HFFc6 (cell line): Measurements from ENCODE around the gene RGS21. TPM values are rescaled to one million over a fixed set of nuclear protein-coding genes. Genes with fewer than 3 reads are reported as not detected.
"Not testable (repeated sequence)": the region's sequence is repeated elsewhere in the genome, so short reads cannot be mapped to it uniquely, and the experiment has no call there.

Experiments
- DNase-seq: peaks from one replicate; pipeline ENCODE4 v3.0.0-alpha.2; 2018
- H3K27ac Mint-ChIP-seq: 2 replicates; pipeline ENCODE4 v1.8.0; 2020; ENCODE audit warnings: mild to moderate bottlenecking, mixed read lengths
- H3K27me3 Mint-ChIP-seq: 2 replicates; pipeline ENCODE4 v1.8.0; 2021; ENCODE audit warnings: mild to moderate bottlenecking, moderate library complexity, mixed read lengths; ENCODE audit not compliant: insufficient read depth
- H3K36me3 Mint-ChIP-seq: 2 replicates; pipeline ENCODE4 v1.8.0; 2021; ENCODE audit warnings: low read depth, mixed read lengths
- H3K4me1 Mint-ChIP-seq: 2 replicates; pipeline ENCODE4 v1.8.0; 2020; ENCODE audit warnings: low read depth, mixed read lengths
- H3K4me3 Mint-ChIP-seq: 2 replicates; pipeline ENCODE4 v1.8.0; 2020; ENCODE audit warnings: mild to moderate bottlenecking, moderate library complexity, mixed read lengths
- H3K9me3 Mint-ChIP-seq: 2 replicates; pipeline ENCODE4 v1.8.0; 2020; ENCODE audit warnings: mild to moderate bottlenecking, mixed read lengths
- CTCF ChIP-seq: fragments of 200-600 bp; sonication (generic); IDR thresholded peaks from 2 replicates; pipeline ENCODE4 v1.5.0; 2021; ENCODE audit warnings: antibody characterized with exemption, mild to moderate bottlenecking
- total RNA-seq, 6 experiments: library from RNA; stranded (reverse); fragmentation: NEBNext Ultra II Directional; extraction: Animal tissue kit (Norgen Biotek cat#: 25700); gene quantifications; 2 replicates in 1 of 6; 3 replicates in 5 of 6; pipeline ENCODE4 v1.2.3, GENCODE V29; 2021

Gene RGS21
- total RNA-seq, 6 experiments from 2014 or later, result not detected

DNA sequence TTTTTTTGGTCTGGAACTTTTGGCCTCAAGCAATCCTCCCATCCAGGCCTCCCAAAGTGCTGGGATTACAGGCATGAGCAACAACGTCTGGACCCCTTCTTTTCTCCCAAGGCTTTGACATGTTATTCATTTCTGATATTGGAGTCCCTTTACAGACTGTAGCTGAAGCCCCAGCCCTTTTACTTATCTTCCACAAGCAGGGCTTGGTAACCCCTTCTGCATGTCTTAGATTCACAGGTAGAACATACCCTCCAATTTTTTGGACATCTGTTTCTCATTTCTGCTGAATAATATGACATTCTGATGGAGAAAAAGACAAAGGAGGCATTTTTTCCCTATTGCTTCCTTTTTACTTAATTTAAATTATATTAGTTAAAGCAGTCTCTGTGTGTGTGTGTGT is 39.2 kb upstream of the RGS21 start:
- Mint-ChIP-seq H3K9me3 (peaks cover 19% of the 10 kb centered on the region), H3K36me3 (no peaks in the 10 kb centered on the region; the same call in 1 of the 2 replicates), H3K27me3 (no peaks in the 10 kb centered on the region), H3K4me3 (no peak overlapping the region), H3K27ac (no peak overlapping the region), H3K4me1 (no peaks in the 10 kb centered on the region)
- no peak for DNase-seq
- TF ChIP-seq CTCF, result no peak

DNA sequence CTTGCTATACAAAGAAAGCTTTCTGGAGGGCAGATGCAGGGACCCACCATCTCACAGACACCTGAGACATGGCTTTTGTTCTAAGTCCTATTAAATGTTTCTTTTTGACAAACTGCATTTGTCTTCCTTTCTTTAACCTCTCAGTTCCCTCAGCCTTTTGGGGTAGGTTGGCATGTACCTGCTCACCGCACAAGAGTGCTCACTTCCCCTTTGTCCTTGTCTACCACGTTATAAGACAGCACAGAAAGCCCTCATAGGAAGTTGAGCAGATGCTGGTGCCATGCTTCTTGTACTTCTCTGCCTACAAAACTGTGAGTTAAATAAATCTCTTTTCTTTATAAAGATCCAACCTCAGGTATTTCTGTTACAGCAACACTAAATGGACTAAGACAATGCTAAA is 31.9 kb upstream of the RGS21 start:
- Mint-ChIP-seq H3K9me3 (peaks cover 52% of the 10 kb centered on the region), H3K27ac (no peak overlapping the region), H3K4me3 (no peak overlapping the region), H3K27me3 (no peaks in the 10 kb centered on the region), H3K4me1 (no peaks in the 10 kb centered on the region), H3K36me3 (peaks cover 4% of the 10 kb centered on the region; the same call in 1 of the 2 replicates)
- DNase-seq, result no peak
- TF ChIP-seq CTCF, result no peak

DNA sequence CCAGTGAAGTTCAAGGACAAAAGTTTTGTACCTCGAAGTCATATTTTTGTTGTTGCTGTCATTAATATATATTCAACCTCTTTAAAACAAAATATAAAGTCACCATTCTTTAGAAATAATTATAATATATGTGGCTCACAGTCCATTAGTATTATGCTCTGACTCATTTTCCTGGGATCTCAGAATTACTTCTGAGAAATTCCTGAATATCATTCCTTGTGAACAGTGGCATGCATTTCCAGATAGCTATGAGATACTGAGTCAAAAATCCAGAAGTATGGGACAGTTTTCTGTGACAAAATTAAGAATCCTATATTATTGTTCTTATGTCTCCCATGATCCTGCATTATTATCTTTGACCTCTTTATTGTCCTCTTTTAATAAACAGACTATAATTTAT is 13.8 kb upstream of the RGS21 start:
- no peak for DNase-seq
- H3K27ac Mint-ChIP-seq, result no peak overlapping the region
- no peak overlapping the region for H3K4me3 Mint-ChIP-seq
- no peaks in the 10 kb centered on the region for H3K4me1 Mint-ChIP-seq
- H3K9me3 Mint-ChIP-seq, result peaks cover 4% of the 10 kb centered on the region
- TF ChIP-seq CTCF, result no peak
- peaks cover 3% of the 10 kb centered on the region; the same call in 1 of the 2 replicates for H3K36me3 Mint-ChIP-seq
- no peaks in the 10 kb centered on the region for H3K27me3 Mint-ChIP-seq

GRCh38 chr1:192308314-192308713 is 8.5 kb upstream of the RGS21 start:
- not testable (repeated sequence) for H3K4me3 Mint-ChIP-seq, H3K27me3 Mint-ChIP-seq, H3K4me1 Mint-ChIP-seq

GRCh38 chr1:192311281-192311680 is 5.5 kb upstream of the RGS21 start:
- Mint-ChIP-seq H3K4me3 (no peak overlapping the region), H3K9me3 (peaks cover 13% of the 10 kb centered on the region), H3K4me1 (no peaks in the 10 kb centered on the region), H3K27me3 (no peaks in the 10 kb centered on the region), H3K36me3 (peaks cover 4% of the 10 kb centered on the region; the same call in 1 of the 2 replicates), H3K27ac (no peak overlapping the region)
- DNase-seq, result peak; percentile 13
- peak; percentile 59; the same call in 1 of the 2 replicates for TF ChIP-seq CTCF

More at GRCh38 chr1:192308314-192308713, 8.5 kb upstream of the RGS21 start:
- not testable (repeated sequence) for H3K27ac Mint-ChIP-seq, DNase-seq, H3K36me3 Mint-ChIP-seq
- H3K9me3 Mint-ChIP-seq, result peaks cover 13% of the 10 kb centered on the region

DNA sequence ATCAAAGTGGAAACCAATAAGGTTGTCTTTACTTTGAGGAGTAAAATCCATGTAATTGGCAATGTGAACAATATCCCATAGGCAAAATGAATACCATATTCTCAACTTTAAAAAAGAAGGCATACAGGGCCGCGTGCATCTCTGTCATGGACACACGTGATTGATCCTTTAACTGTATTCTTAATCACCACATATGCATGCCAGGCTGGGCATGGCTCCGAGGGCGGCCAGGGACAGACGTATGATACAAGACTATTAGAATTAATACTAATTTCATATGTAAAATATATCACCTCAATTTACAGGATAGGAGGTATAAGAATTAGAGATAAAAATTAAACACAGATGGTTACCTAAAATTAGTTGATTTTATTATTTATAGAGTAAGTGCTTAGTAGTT is 11.2 kb downstream of the RGS21 start:
- TF ChIP-seq CTCF, result no peak
- Mint-ChIP-seq H3K36me3 (no peaks in the 10 kb centered on the region), H3K4me1 (no peaks in the 10 kb centered on the region), H3K9me3 (peaks cover 6% of the 10 kb centered on the region; the same call in 1 of the 2 replicates), H3K27ac (no peak overlapping the region), H3K4me3 (no peak overlapping the region), H3K27me3 (no peaks in the 10 kb centered on the region; the same call in 1 of the 2 replicates)
- no peak for DNase-seq
